ENCODE results near the gene ROMO1.

DNA sequence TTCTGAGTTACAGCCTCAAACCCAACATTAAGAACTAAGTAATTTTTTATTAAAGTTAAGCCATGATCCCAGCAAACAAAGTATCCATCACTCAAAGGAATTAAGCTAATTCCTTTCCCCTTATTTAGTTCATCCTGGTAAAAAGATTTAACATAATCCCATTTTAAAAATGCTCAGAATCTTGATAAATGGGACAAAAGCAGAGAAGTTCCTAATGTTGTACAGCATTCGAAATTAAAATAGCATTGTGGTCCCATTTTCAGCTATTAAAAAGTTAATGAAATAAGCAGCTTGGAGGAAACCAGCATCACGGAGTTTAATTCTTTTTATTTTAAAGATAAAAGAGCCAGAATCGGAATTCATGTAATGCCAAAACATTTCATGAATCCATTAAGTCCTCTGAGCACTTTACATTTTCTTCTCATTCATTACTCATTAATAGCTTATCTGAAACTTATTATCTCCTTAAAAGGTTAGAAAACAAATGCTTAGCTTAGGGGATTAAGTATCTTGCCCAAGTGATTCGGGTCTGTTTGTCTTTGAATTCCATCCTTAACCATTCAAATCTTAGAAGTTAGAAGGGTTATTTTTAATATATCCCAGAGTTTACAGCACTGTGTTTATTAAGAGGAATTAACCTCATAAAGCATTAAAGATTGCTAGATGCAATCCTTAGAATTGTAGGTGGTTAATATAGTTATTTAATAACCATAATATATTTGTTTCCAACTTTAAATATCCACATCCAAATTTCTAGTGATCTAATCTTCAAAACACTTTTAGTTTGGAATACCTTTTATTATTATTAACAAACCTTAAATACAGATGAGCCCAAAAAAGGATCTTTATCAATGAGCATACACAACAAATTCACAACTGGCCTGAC, 31.6 kb downstream of the ROMO1 start:
- TF ChIP-seq FOSL2 (IDR thresholded peaks at IDR 0.05) (no peak), FOSL2 (CRISPR knock-in tag; IDR thresholded peaks at IDR 0.05) (no peak), EP300 (IDR thresholded peaks at IDR 0.05) (no peak), CTCF (IDR thresholded peaks at IDR 0.05) (no peak), MYC (IDR thresholded peaks at IDR 0.05; ENCODE audit: borderline replicate concordance, low read length) (no peak), RFX5 (IDR thresholded peaks at IDR 0.05) (no peak), MAZ (IDR thresholded peaks at IDR 0.05; ENCODE audit: borderline replicate concordance, low read depth, low read length) (no peak), ZNF302 (CRISPR knock-in tag; IDR thresholded peaks at IDR 0.05) (no peak), POLR2A (IDR thresholded peaks at IDR 0.05; ENCODE audit: low read length) (no peak), NR3C1 (IDR thresholded peaks at IDR 0.05) (no peak)
- TF ChIP-seq, protein P1, sequence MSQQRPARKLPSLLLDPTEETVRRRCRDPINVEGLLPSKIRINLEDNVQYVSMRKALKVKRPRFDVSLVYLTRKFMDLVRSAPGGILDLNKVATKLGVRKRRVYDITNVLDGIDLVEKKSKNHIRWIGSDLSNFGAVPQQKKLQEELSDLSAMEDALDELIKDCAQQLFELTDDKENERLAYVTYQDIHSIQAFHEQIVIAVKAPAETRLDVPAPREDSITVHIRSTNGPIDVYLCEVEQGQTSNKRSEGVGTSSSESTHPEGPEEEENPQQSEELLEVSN (IDR thresholded peaks at IDR 0.05; ENCODE audit: borderline replicate concordance, low read depth): no peak

Measured in A549 (cell line).